Vagina (tissue), 2 donors: ENCODE results near the gene CALN1.

Experiments
- POLR2A ChIP-seq, 2 donors: fragments of 450-650 bp; IDR thresholded peaks; one replicate each; pipeline ENCODE4 v1.6.1; 2017; ENCODE audit warnings: antibody characterized with exemption in 2 of 2, mild to moderate bottlenecking in 2 of 2, moderate library complexity in 2 of 2
- POLR2AphosphoS5 ChIP-seq, 2 donors: sonication (generic); formaldehyde crosslinking; IDR thresholded peaks; one replicate each; pipeline ENCODE4 v1.9.0; 2017; ENCODE audit warnings: antibody characterized with exemption in 2 of 2, mild to moderate bottlenecking in 2 of 2, low read depth in 1 of 2; ENCODE audit not compliant: insufficient read depth in 1 of 2
- TF ChIP-seq, protein P1 (sequence below), 3 experiments: fragments of 450-650 bp in 2 of 3; fragments of 200-600 bp in 1 of 3; sonication (generic) in 1 of 3; IDR thresholded peaks; one replicate each; pipeline ENCODE4 v1.5.1; 2017 to 2019; ENCODE audit warnings: antibody characterized with exemption in 3 of 3, mild to moderate bottlenecking in 2 of 3, moderate library complexity in 2 of 3

DNA sequence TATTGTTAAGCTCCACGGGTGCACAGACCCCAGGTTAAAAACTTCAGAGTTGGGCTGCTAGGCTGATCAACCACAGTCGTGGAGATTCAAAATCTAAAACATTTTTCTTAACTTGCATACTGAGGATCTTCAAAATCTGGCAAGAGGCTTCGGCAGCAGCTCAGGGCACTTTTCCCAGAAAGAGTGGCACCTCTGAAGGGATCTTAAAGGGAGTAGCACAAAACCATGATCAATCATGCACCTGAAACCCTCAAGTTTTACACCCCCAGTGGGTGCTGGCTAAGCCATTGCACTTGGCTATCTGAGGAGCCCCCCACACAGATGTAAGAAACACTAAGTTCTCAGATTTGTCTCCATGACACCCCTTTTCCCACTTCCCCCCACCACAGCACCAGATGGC, 151.7 kb downstream of the CALN1 start:
- TF ChIP-seq POLR2A (IDR thresholded peaks at IDR 0.05) (no peak), POLR2AphosphoS5 (IDR thresholded peaks at IDR 0.05; ENCODE audit: insufficient read depth in 1 of 2, low read depth in 1 of 2) (no peak)
- TF ChIP-seq, protein P1, sequence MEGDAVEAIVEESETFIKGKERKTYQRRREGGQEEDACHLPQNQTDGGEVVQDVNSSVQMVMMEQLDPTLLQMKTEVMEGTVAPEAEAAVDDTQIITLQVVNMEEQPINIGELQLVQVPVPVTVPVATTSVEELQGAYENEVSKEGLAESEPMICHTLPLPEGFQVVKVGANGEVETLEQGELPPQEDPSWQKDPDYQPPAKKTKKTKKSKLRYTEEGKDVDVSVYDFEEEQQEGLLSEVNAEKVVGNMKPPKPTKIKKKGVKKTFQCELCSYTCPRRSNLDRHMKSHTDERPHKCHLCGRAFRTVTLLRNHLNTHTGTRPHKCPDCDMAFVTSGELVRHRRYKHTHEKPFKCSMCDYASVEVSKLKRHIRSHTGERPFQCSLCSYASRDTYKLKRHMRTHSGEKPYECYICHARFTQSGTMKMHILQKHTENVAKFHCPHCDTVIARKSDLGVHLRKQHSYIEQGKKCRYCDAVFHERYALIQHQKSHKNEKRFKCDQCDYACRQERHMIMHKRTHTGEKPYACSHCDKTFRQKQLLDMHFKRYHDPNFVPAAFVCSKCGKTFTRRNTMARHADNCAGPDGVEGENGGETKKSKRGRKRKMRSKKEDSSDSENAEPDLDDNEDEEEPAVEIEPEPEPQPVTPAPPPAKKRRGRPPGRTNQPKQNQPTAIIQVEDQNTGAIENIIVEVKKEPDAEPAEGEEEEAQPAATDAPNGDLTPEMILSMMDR (IDR thresholded peaks at IDR 0.05): no peak
